Measurements from ENCODE around the gene STX10. TPM values are rescaled to one million over a fixed set of nuclear protein-coding genes. Genes with fewer than 3 reads are reported as not detected.

STX10 gene
- total and polyA plus RNA-seq, 2 donors (not counting 3 experiments of a cell fraction or from before 2014, with no cell fraction given) = 63.1 to 91.6 TPM

DNA sequence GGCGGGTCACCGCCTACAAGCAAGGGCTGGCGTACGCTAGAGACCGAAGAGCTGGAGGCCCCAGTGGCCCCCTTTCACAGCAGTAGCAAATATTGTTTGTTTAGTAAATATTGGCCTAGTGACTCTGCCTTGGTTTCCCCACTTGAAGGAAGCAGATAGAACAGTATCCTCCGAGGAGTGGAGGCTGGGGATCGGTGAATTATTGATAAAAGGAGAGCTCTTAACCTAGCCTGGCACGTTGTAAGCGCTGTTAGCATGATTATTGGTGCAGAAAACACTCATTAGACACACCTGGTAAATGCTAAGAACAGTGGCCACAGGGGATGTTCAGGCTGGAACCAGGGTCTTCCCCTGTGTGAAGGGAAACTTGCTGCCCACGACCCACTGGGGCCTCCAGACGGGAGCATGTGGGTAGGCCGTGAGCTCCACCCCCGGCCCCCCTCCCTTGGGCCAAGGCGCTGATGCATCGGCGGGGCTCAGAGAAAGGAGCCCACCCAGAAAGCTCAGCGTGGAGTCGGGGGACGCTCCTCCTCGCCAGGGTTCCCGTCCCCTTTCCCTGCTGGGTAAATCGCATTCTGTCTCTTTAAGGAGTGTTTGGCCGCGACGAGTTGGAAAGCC lies 2.3 kb upstream of the STX10 start:
- no peaks in the 10 kb centered on the region for H3K36me3 ChIP-seq (ENCODE audit: control insufficient read depth in 2 of 2, extremely low read depth in 1 of 2, insufficient read depth in 2 of 2, low read length in 2 of 2)

More for the DNA sequence above, 2.3 kb upstream of the STX10 start:
- Histone ChIP-seq H3K4me1 (ENCODE audit: control insufficient read depth, extremely low read depth, insufficient read depth, low read length) (peaks cover 27% of the 10 kb centered on the region), H3K4me2 (ENCODE audit: insufficient read depth, low read length) (peak overlapping the region; percentile 98), H2AFZ (ENCODE audit: low read depth, low read length) (no peak overlapping the region), H3K4me3 (replicated peaks in 1 of 3; ENCODE audit: insufficient read depth in 1 of 3, low read depth in 1 of 3, low read length in 3 of 3) (peak overlapping the region; percentile 55 to 97 (median 67)), H3K9me1 (replicated peaks; ENCODE audit: control insufficient read depth, extremely low read depth, insufficient read depth, low read length) (no peaks in the 10 kb centered on the region), H4K20me1 (replicated peaks; ENCODE audit: control insufficient read depth, extremely low read depth, insufficient read depth, low read length) (no peaks in the 10 kb centered on the region), H3K9me3 (replicated peaks; ENCODE audit: control insufficient read depth, insufficient read depth, low read length) (no peaks in the 10 kb centered on the region), H3K9ac (replicated peaks; ENCODE audit: extremely low read depth, insufficient read depth, low read length) (peak overlapping the region; percentile 97), H3K27ac (ENCODE audit: insufficient read depth, low read depth, low read length) (peak overlapping the region; percentile 96), H3K79me2 (ENCODE audit: control insufficient read depth, insufficient read depth, low read length) (peaks cover 43% of the 10 kb centered on the region), H3K27me3 (ENCODE audit: control insufficient read depth in 2 of 2, insufficient read depth in 2 of 2, low read length in 2 of 2) (no peaks in the 10 kb centered on the region)
- dilution Hi-C loops (cut with MboI; ENCODE audit: extremely low pct_ligation_motif_present, low sequenced_read_pairs) (no loop called here), intact Hi-C loops (cut with micrococcal nuclease) (loop anchor here (1.0 to 5.0 kb wide), 3 partner anchors 12 to 580 kb away; no protein-coding TSS in a partner anchor)
- FAIRE-seq (no peak), DNase-seq (ENCODE audit: low read depth, low spot score) (no peak)
- ChIA-PET POLR2A (interaction anchor here (0.6 to 2.2 kb wide), 12 partner anchors 11 to 987 kb away, joined by 3 to 25 read pairs (median 4); partner anchors contain the start of gene NACC1), CTCF (interaction anchor here (0.6 to 2.2 kb wide), 10 partner anchors 11 to 126 kb away, joined by 3 to 17 read pairs (median 4); no protein-coding TSS in a partner anchor)
- TF ChIP-seq EZH2 (IDR thresholded peaks at IDR 0.05; ENCODE audit: borderline replicate concordance, low read depth, low read length, severe bottlenecking) = no peak
- TF ChIP-seq GATA2 (IDR thresholded peaks at IDR 0.05; ENCODE audit: insufficient read depth, insufficient read length, low read depth, low read length) = no peak
- TF ChIP-seq FOS (IDR thresholded peaks at IDR 0.05; ENCODE audit: borderline replicate concordance, insufficient read depth, low read length) = no peak
- no peak for TF ChIP-seq POLR2AphosphoS5 (IDR thresholded peaks at IDR 0.05; ENCODE audit: insufficient read depth, low read depth, low read length)
- TF ChIP-seq JUN (IDR thresholded peaks at IDR 0.05; ENCODE audit: borderline replicate concordance, insufficient read depth, insufficient read length, low read depth) = no peak
- no peak for TF ChIP-seq POLR2A (IDR thresholded peaks at IDR 0.05; ENCODE audit: low read depth, low read length)
- TF ChIP-seq, protein P1, sequence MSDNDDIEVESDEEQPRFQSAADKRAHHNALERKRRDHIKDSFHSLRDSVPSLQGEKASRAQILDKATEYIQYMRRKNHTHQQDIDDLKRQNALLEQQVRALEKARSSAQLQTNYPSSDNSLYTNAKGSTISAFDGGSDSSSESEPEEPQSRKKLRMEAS (IDR thresholded peaks at IDR 0.05; ENCODE audit: insufficient read depth, insufficient read length) = no peak
- TF ChIP-seq, protein P2, sequence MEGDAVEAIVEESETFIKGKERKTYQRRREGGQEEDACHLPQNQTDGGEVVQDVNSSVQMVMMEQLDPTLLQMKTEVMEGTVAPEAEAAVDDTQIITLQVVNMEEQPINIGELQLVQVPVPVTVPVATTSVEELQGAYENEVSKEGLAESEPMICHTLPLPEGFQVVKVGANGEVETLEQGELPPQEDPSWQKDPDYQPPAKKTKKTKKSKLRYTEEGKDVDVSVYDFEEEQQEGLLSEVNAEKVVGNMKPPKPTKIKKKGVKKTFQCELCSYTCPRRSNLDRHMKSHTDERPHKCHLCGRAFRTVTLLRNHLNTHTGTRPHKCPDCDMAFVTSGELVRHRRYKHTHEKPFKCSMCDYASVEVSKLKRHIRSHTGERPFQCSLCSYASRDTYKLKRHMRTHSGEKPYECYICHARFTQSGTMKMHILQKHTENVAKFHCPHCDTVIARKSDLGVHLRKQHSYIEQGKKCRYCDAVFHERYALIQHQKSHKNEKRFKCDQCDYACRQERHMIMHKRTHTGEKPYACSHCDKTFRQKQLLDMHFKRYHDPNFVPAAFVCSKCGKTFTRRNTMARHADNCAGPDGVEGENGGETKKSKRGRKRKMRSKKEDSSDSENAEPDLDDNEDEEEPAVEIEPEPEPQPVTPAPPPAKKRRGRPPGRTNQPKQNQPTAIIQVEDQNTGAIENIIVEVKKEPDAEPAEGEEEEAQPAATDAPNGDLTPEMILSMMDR (IDR thresholded peaks at IDR 0.05; ENCODE audit: extremely low read depth in 1 of 2, insufficient read depth in 1 of 2, low read depth in 1 of 2, low read length in 2 of 2) = no peak
- no peak for TF ChIP-seq MYC (IDR thresholded peaks at IDR 0.05; ENCODE audit: low read depth, low read length)
- TSS peak; percentile 15 for BruUV-seq (replicated peaks)

Data from endothelial cell of umbilical vein (primary cell).